ENCODE measurements around the gene CELA2A. TPM values are rescaled to one million over a fixed set of nuclear protein-coding genes. Genes with fewer than 3 reads are reported as not detected.
"Not testable (repeated sequence)": the region's sequence is repeated elsewhere in the genome, so short reads cannot be mapped to it uniquely, and the experiment has no call there.

Gene CELA2A
- total RNA-seq, 1 donor from 2014 or later = not detected

GRCh38 chr1:15426492-15427279 lies 29.8 kb upstream of the CELA2A start:
- H3K4me1 ChIP-seq = peaks cover 45% of the 10 kb centered on the region
- H3K27ac ChIP-seq (replicated peaks) = peak overlapping the region; percentile 46
- no peaks in the 10 kb centered on the region for H3K9me3 ChIP-seq (replicated peaks)
- TF ChIP-seq CTCF (IDR thresholded peaks at IDR 0.05; ENCODE audit: borderline replicate concordance) = peak; percentile 44
- no peak for DNase-seq
- H3K27me3 ChIP-seq (ENCODE audit: low read depth) = no peaks in the 10 kb centered on the region
- peaks cover 26% of the 10 kb centered on the region for H3K36me3 ChIP-seq
- intact Hi-C loops (cut with micrococcal nuclease) = no loop called here
- H3K4me3 ChIP-seq = no peak overlapping the region

- TF ChIP-seq CTCF (IDR thresholded peaks at IDR 0.05; ENCODE audit: borderline replicate concordance) = no peak
- Histone ChIP-seq H3K9me3 (replicated peaks) (no peaks in the 10 kb centered on the region), H3K4me3 (no peak overlapping the region), H3K27me3 (ENCODE audit: low read depth) (no peaks in the 10 kb centered on the region), H3K27ac (replicated peaks) (peak overlapping the region; percentile 46), H3K4me1 (peaks cover 44% of the 10 kb centered on the region), H3K36me3 (peaks cover 26% of the 10 kb centered on the region)
- intact Hi-C loops (cut with micrococcal nuclease) = no loop called here
- DNase-seq = no peak
These were observed 29.3 kb upstream of the CELA2A start for GRCh38 chr1:15427280-15427666.

- intact Hi-C loops (cut with micrococcal nuclease); DNase-seq; H3K27me3 ChIP-seq (ENCODE audit: low read depth); H3K9me3 ChIP-seq (replicated peaks); H3K27ac ChIP-seq (replicated peaks); H3K4me3 ChIP-seq: not testable (repeated sequence)
- Histone ChIP-seq H3K4me1 (peaks cover 42% of the 10 kb centered on the region), H3K36me3 (peaks cover 26% of the 10 kb centered on the region)
These were observed 28.3 kb upstream of the CELA2A start for GRCh38 chr1:15428252-15428651.

- TF ChIP-seq CTCF (IDR thresholded peaks at IDR 0.05; ENCODE audit: borderline replicate concordance) = no peak
- no peak overlapping the region for H3K27ac ChIP-seq (replicated peaks)
- intact Hi-C loops (cut with micrococcal nuclease) = no loop called here
- peaks cover 26% of the 10 kb centered on the region for H3K36me3 ChIP-seq
- no peaks in the 10 kb centered on the region for H3K9me3 ChIP-seq (replicated peaks)
- H3K27me3 ChIP-seq (ENCODE audit: low read depth) = no peaks in the 10 kb centered on the region
- no peak overlapping the region for H3K4me3 ChIP-seq
- DNase-seq = no peak
- H3K4me1 ChIP-seq = peaks cover 39% of the 10 kb centered on the region
These were observed 27.6 kb upstream of the CELA2A start for GRCh38 chr1:15428815-15429435.

- no peak for TF ChIP-seq CTCF (IDR thresholded peaks at IDR 0.05; ENCODE audit: borderline replicate concordance)
- peaks cover 26% of the 10 kb centered on the region for H3K36me3 ChIP-seq
- no peak for DNase-seq
- H3K27me3 ChIP-seq (ENCODE audit: low read depth) = no peaks in the 10 kb centered on the region
- H3K4me3 ChIP-seq = no peak overlapping the region
- H3K9me3 ChIP-seq (replicated peaks) = no peaks in the 10 kb centered on the region
- no peak overlapping the region for H3K27ac ChIP-seq (replicated peaks)
- H3K4me1 ChIP-seq = peaks cover 31% of the 10 kb centered on the region
- intact Hi-C loops (cut with micrococcal nuclease) = loop anchor here (5.0 kb wide), 1 partner anchor 102 kb away; no protein-coding TSS in a partner anchor
These were observed 26.8 kb upstream of the CELA2A start for GRCh38 chr1:15429701-15430149.
